Right lung (tissue), 5 donors: ENCODE data around the gene PCDHB11. TPM values are rescaled to one million over a fixed set of nuclear protein-coding genes. Genes with fewer than 3 reads are reported as not detected.
"Not testable (repeated sequence)": the region's sequence is repeated elsewhere in the genome, so short reads cannot be mapped to it uniquely, and the experiment has no call there.

Experiments used
- DNase-seq, 2 donors: peaks; one replicate each; pipeline ENCODE4 v3.0.0-alpha.2; 2013
- polyA plus RNA-seq, 5 donors: library from polyadenylated mRNA; unstranded; fragments of 120-200 nt; gene quantifications; one replicate each; pipeline versions ENCODE4 v1.2.1 to v1.2.3, GENCODE V29; 2013; ENCODE audit warnings: inconsistent platforms in 1 of 5, low replicate concordance in 1 of 5; ENCODE audit not compliant: insufficient read length in 5 of 5, insufficient read depth in 1 of 5

PCDHB11 gene
- polyA plus RNA-seq, 5 donors = 1.7 to 4.5 (median 3.3) TPM

- not testable (repeated sequence) for DNase-seq
Observed at GRCh38 chr5:141235922-141236321, 36.5 kb downstream of the PCDHB11 start.

GRCh38 chr5:141236516-141237313, 37.3 kb downstream of the PCDHB11 start:
- no peak for DNase-seq

- DNase-seq = no peak
Observed at GRCh38 chr5:141241496-141241895, 42.1 kb downstream of the PCDHB11 start.

GRCh38 chr5:141245250-141245717, 45.9 kb downstream of the PCDHB11 start, which contains the start of gene PCDHB15:
Gene PCDHB15, plus strand, starts transcription at chr5:141245395. Its CDS starts 184 bp downstream, at chr5:141245579.
- peak in 1 of 2 donors; percentile 14 for DNase-seq

GRCh38 chr5:141246971-141247370, 47.5 kb downstream of the PCDHB11 start:
- DNase-seq = not testable (repeated sequence)

- not testable (repeated sequence) for DNase-seq
Observed at GRCh38 chr5:141247434-141247833, 48.0 kb downstream of the PCDHB11 start.

GRCh38 chr5:141250576-141250975, 51.1 kb downstream of the PCDHB11 start:
- DNase-seq = no peak

Other genes with a start within 250 kb of the PCDHB11 start
- 1 to 10 TPM; 2.4 to 4.3 (median 3.5) TPM for gene PCDHAC2, start 233.2 kb upstream of the PCDHB11 start, polyA plus RNA-seq
- gene PCDHB1, start 148.3 kb upstream of the PCDHB11 start, polyA plus RNA-seq = under 1 TPM; 0.06 to 0.20 (median 0.11) TPM
- gene PCDHB2, start 105.0 kb upstream of the PCDHB11 start, polyA plus RNA-seq = 10 to 100 TPM in 1 of 5 donors, 1 to 10 TPM in 4; 5.7 to 11.9 (median 7.5) TPM
- 1 to 10 TPM; 1.9 to 3.4 (median 2.8) TPM for gene PCDHB3, start 99.2 kb upstream of the PCDHB11 start, polyA plus RNA-seq
- gene PCDHB4, start 77.8 kb upstream of the PCDHB11 start, polyA plus RNA-seq = 1 to 10 TPM; 1.7 to 3.0 (median 2.9) TPM
- gene PCDHB5, start 64.4 kb upstream of the PCDHB11 start, polyA plus RNA-seq = 10 to 100 TPM in 3 of 5 donors, 1 to 10 TPM in 2; 9.1 to 15.4 (median 10.6) TPM
- 1 to 10 TPM; 2.5 to 3.7 (median 3.0) TPM for gene PCDHB6, start 49.6 kb upstream of the PCDHB11 start, polyA plus RNA-seq
- gene PCDHB7, start 27.0 kb upstream of the PCDHB11 start, polyA plus RNA-seq = 1 to 10 TPM; 3.9 to 6.0 (median 4.7) TPM
- gene PCDHB8, start 21.8 kb upstream of the PCDHB11 start, polyA plus RNA-seq = 1 to 10 TPM; 1.1 to 2.5 (median 2.2) TPM
- 1 to 10 TPM; 4.7 to 6.6 (median 4.9) TPM for gene PCDHB16, start 17.2 kb upstream of the PCDHB11 start, polyA plus RNA-seq
- 1 to 10 TPM; 3.1 to 5.6 (median 4.0) TPM for gene PCDHB9, start 12.5 kb upstream of the PCDHB11 start, polyA plus RNA-seq
- gene PCDHB10, start 7.3 kb upstream of the PCDHB11 start, polyA plus RNA-seq = 1 to 10 TPM; 5.0 to 7.5 (median 6.9) TPM
- gene PCDHB12, start 9.1 kb downstream of the PCDHB11 start, polyA plus RNA-seq = 1 to 10 TPM; 4.3 to 6.6 (median 5.4) TPM
- 1 to 10 TPM; 3.9 to 6.0 (median 5.0) TPM for gene PCDHB13, start 14.3 kb downstream of the PCDHB11 start, polyA plus RNA-seq
- gene PCDHB14, start 23.7 kb downstream of the PCDHB11 start, polyA plus RNA-seq = 10 to 100 TPM in 1 of 5 donors, 1 to 10 TPM in 4; 9.1 to 10.3 (median 9.3) TPM
- 10 to 100 TPM in 3 of 5 donors, 1 to 10 TPM in 2; 9.4 to 13.2 (median 10.2) TPM for gene PCDHB15, start 45.8 kb downstream of the PCDHB11 start, polyA plus RNA-seq
- gene SLC25A2, start 104.4 kb downstream of the PCDHB11 start, polyA plus RNA-seq = under 1 TPM; 0.08 to 0.26 (median 0.17) TPM
- gene TAF7, start 121.2 kb downstream of the PCDHB11 start, polyA plus RNA-seq = 100 to 1,000 TPM; 124 to 151 (median 140) TPM
- 1 to 10 TPM in 1 of 5 donors, under 1 TPM in 4; 0.50 to 1.0 (median 0.72) TPM for gene PCDHGA1, start 130.9 kb downstream of the PCDHB11 start, polyA plus RNA-seq
- gene PCDHGA2, start 139.1 kb downstream of the PCDHB11 start, polyA plus RNA-seq = 1 to 10 TPM; 3.0 to 7.3 (median 4.2) TPM
- 1 to 10 TPM; 2.0 to 3.9 (median 2.8) TPM for gene PCDHGA3, start 144.2 kb downstream of the PCDHB11 start, polyA plus RNA-seq
- gene PCDHGB1, start 150.5 kb downstream of the PCDHB11 start, polyA plus RNA-seq = 1 to 10 TPM; 1.2 to 1.7 (median 1.7) TPM
- 1 to 10 TPM; 1.9 to 3.3 (median 2.4) TPM for gene PCDHGA4, start 155.4 kb downstream of the PCDHB11 start, polyA plus RNA-seq
- gene PCDHGB2, start 160.4 kb downstream of the PCDHB11 start, polyA plus RNA-seq = 1 to 10 TPM; 4.0 to 6.0 (median 4.3) TPM
- 1 to 10 TPM; 2.7 to 4.5 (median 3.7) TPM for gene PCDHGA5, start 164.5 kb downstream of the PCDHB11 start, polyA plus RNA-seq
- 1 to 10 TPM; 2.0 to 3.0 (median 2.5) TPM for gene PCDHGB3, start 170.6 kb downstream of the PCDHB11 start, polyA plus RNA-seq
- 1 to 10 TPM; 4.2 to 6.1 (median 4.6) TPM for gene PCDHGA6, start 174.3 kb downstream of the PCDHB11 start, polyA plus RNA-seq
- gene PCDHGA7, start 183.1 kb downstream of the PCDHB11 start, polyA plus RNA-seq = 1 to 10 TPM; 1.7 to 2.1 (median 1.9) TPM
- 1 to 10 TPM; 3.1 to 5.0 (median 4.2) TPM for gene PCDHGB4, start 188.1 kb downstream of the PCDHB11 start, polyA plus RNA-seq
- 1 to 10 TPM in 1 of 5 donors, under 1 TPM in 4; 0.50 to 1.1 (median 0.74) TPM for gene PCDHGA8, start 193.0 kb downstream of the PCDHB11 start, polyA plus RNA-seq
- gene PCDHGB5, start 198.3 kb downstream of the PCDHB11 start, polyA plus RNA-seq = 1 to 10 TPM; 6.8 to 8.5 (median 7.7) TPM
- gene PCDHGA9, start 203.2 kb downstream of the PCDHB11 start, polyA plus RNA-seq = 1 to 10 TPM; 4.4 to 8.3 (median 5.7) TPM
- 1 to 10 TPM; 6.4 to 9.3 (median 7.8) TPM for gene PCDHGB6, start 208.4 kb downstream of the PCDHB11 start, polyA plus RNA-seq
- gene PCDHGA10, start 213.4 kb downstream of the PCDHB11 start, polyA plus RNA-seq = 1 to 10 TPM; 4.2 to 5.4 (median 4.5) TPM
- 10 to 100 TPM; 13.1 to 15.2 (median 13.9) TPM for gene PCDHGB7, start 218.1 kb downstream of the PCDHB11 start, polyA plus RNA-seq
- 1 to 10 TPM; 2.7 to 4.4 (median 3.2) TPM for gene PCDHGA11, start 221.4 kb downstream of the PCDHB11 start, polyA plus RNA-seq
- gene PCDHGA12, start 230.9 kb downstream of the PCDHB11 start, polyA plus RNA-seq = 1 to 10 TPM; 2.3 to 4.3 (median 3.4) TPM